Nephron (organoid): ENCODE data around the gene CCR5AS.
"Not testable (repeated sequence)": the region's sequence is repeated elsewhere in the genome, so short reads cannot be mapped to it uniquely, and the experiment has no call there.

Source experiments
- H3K27ac Mint-ChIP-seq, 3 experiments: 2 replicates each; pipeline ENCODE4 v1.8.0; 2020; ENCODE audit warnings: mixed read lengths in 3 of 3, mild to moderate bottlenecking in 2 of 3, moderate library complexity in 1 of 3
- H3K27me3 Mint-ChIP-seq: 2 replicates; pipeline ENCODE4 v1.8.0; 2021; ENCODE audit warnings: low read depth, mild to moderate bottlenecking, moderate library complexity, mixed read lengths
- H3K36me3 Mint-ChIP-seq: 2 replicates; pipeline ENCODE4 v1.8.0; 2020; ENCODE audit warnings: low read depth, mixed read lengths
- H3K4me1 Mint-ChIP-seq: 2 replicates; pipeline ENCODE4 v1.8.0; 2020; ENCODE audit warnings: mixed read lengths
- H3K4me3 Mint-ChIP-seq, 3 experiments: 2 replicates each; pipeline ENCODE4 v1.8.0; 2020; ENCODE audit warnings: mild to moderate bottlenecking in 3 of 3, mixed read lengths in 3 of 3, moderate library complexity in 2 of 3
- H3K9me3 Mint-ChIP-seq: 2 replicates; pipeline ENCODE4 v1.8.0; 2020; ENCODE audit warnings: mixed read lengths
- TF ChIP-seq, protein P1 (sequence below), 3 experiments: fragments of 200-600 bp; sonication (generic); IDR thresholded peaks; one replicate each; pipeline ENCODE4 v1.5.0; 2021; ENCODE audit warnings: antibody characterized with exemption in 3 of 3; ENCODE audit not compliant: unreplicated experiment in 3 of 3

Gene CCR5AS

DNA sequence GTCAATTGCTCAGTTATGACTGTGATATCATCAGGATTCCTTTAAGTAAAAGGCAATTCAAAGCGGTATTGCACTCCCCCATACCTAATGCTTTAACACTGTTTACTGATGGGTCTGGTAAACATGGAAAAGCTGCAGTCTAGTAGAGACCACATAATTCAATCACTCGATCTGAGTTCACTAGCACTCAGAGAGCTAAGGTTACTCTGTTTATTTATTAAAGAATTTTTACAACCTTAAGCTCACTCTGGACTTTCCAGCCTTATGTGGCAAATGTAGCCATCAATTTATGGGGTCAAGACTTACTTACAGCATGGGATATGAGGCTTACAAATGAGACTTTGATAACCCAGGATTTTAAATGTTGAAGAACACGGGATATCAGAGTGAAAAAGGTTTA is 71.3 kb downstream of the CCR5AS start:
- Mint-ChIP-seq H3K4me1 (no peaks in the 10 kb centered on the region), H3K27ac (no peak overlapping the region), H3K4me3 (no peak overlapping the region), H3K36me3 (no peaks in the 10 kb centered on the region), H3K27me3 (peaks cover 19% of the 10 kb centered on the region), H3K9me3 (peaks cover 24% of the 10 kb centered on the region)
- TF ChIP-seq, protein P1, sequence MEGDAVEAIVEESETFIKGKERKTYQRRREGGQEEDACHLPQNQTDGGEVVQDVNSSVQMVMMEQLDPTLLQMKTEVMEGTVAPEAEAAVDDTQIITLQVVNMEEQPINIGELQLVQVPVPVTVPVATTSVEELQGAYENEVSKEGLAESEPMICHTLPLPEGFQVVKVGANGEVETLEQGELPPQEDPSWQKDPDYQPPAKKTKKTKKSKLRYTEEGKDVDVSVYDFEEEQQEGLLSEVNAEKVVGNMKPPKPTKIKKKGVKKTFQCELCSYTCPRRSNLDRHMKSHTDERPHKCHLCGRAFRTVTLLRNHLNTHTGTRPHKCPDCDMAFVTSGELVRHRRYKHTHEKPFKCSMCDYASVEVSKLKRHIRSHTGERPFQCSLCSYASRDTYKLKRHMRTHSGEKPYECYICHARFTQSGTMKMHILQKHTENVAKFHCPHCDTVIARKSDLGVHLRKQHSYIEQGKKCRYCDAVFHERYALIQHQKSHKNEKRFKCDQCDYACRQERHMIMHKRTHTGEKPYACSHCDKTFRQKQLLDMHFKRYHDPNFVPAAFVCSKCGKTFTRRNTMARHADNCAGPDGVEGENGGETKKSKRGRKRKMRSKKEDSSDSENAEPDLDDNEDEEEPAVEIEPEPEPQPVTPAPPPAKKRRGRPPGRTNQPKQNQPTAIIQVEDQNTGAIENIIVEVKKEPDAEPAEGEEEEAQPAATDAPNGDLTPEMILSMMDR (IDR thresholded peaks at IDR 0.05; ENCODE audit: unreplicated experiment in 3 of 3), result no peak

DNA sequence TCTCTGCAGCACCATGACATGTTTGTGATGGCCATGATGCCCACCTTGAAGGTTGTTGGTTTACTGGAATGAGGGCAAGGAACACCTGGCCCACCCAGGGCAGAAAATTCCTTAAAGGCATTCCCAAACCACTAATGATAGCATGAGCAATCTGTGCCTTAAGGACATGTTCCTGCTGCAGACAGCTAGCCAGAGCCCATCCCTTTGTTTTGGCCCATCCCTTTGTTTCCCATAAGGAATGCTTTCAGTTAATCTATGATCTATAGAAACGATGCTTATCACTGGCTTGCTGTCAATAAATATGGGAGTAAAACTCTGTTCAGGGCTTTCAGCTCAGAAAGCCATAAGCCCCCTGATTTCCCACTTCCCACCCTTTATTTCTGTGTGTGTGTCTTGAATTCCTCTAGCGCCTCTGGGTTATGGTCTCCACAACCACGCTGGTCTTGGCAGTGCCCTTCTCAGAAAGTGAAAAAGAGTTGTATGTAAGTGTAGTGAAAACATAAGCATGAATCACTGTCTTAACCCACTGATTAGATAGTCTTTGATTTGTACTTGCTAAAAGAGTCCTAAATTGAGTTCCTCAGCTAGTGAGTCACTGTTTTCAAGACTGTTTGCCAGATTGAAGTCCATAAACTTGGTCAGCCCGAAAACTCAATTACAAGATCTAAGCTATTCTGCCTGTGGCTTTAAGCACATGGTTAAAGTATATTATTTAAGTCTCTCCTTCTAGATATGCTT is 72.0 kb downstream of the CCR5AS start:
- H3K4me1 Mint-ChIP-seq, result no peaks in the 10 kb centered on the region
- TF ChIP-seq, protein P1 (IDR thresholded peaks at IDR 0.05; ENCODE audit: unreplicated experiment in 3 of 3), result no peak
- H3K27me3 Mint-ChIP-seq, result peaks cover 19% of the 10 kb centered on the region
- no peak overlapping the region for H3K4me3 Mint-ChIP-seq
- H3K9me3 Mint-ChIP-seq, result peaks cover 19% of the 10 kb centered on the region
- H3K36me3 Mint-ChIP-seq, result no peaks in the 10 kb centered on the region
- no peak overlapping the region for H3K27ac Mint-ChIP-seq

DNA sequence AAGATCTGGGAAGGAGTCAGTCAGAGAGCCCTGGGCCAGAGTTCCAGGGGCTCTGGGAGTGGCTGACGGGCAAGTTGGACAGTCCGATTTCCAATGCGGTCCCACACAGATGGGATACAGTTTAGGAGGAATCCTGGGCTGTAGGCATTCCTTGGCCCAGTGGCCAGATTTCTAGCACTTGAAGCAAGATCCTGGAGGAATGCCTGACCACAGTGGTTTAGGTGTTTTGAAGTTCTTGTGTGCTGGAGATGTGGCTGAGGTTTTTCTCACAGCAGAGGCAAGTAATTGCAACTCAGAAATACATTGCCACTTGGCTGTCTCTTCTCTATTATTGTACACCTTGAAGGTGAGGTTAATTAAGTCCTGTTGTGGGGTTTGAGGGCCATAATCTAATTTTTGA is 76.2 kb downstream of the CCR5AS start:
- H3K4me1 Mint-ChIP-seq, H3K36me3 Mint-ChIP-seq, H3K9me3 Mint-ChIP-seq, H3K27ac Mint-ChIP-seq, H3K4me3 Mint-ChIP-seq: not testable (repeated sequence)
- H3K27me3 Mint-ChIP-seq, result peaks cover 16% of the 10 kb centered on the region

DNA sequence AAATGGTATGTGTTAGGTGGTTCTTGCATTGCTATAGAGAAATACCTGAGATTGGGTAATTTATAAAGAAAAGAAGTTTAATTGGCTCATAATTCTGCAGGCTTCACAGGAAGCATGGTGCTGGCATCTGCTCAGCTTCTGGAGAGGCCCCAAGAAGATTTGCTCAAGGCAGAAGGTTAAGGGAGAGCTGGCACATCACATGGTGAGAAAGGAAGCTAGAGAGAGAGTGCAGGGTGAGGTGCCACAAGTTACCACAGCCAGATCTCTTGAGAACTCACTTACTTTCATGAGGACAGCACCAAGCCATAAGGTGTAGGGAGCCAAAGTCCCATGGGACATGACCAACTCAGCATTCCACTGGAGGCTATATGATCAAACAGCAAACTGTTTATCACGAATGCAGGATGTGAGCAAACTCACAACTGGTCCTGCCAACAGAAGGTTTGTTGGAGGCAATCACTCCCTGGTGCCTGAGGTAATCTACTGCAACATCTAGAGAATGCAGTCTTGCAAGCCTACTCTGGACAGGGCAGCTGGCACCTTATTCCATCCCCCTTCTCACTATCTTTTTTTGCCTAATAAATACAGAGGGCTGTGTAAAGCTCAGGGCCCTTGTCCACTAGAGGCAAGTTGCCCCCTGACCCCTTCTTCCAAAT is 81.1 kb downstream of the CCR5AS start:
- Mint-ChIP-seq H3K9me3 (no peaks in the 10 kb centered on the region), H3K36me3 (no peaks in the 10 kb centered on the region), H3K4me3 (no peak overlapping the region), H3K27ac (no peak overlapping the region), H3K4me1 (no peaks in the 10 kb centered on the region), H3K27me3 (peaks cover 8% of the 10 kb centered on the region)
- TF ChIP-seq, protein P1 (IDR thresholded peaks at IDR 0.05; ENCODE audit: unreplicated experiment in 3 of 3), result no peak

DNA sequence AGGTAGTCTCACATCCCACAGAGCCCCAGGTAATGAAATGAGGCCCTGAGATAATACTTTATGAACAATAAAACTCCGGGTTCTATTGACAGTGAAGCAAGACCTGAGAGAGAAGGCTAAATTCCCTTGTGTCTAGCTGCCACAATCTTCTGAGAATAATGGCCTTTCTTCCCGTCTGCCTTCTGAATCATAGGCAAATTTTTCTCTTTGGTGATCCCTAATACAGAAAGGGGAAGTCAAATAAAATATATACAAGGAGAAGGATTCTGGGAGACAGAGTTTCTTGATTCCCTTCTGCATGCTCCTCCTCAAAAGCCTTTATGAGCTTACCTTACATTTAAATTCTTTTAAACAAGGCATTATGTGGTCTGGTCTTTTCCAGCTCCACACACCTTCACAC is 82.8 kb downstream of the CCR5AS start:
- Mint-ChIP-seq H3K27ac (no peak overlapping the region), H3K36me3 (no peaks in the 10 kb centered on the region), H3K4me1 (no peaks in the 10 kb centered on the region), H3K27me3 (peaks cover 11% of the 10 kb centered on the region), H3K9me3 (no peaks in the 10 kb centered on the region), H3K4me3 (no peak overlapping the region)
- TF ChIP-seq, protein P1 (IDR thresholded peaks at IDR 0.05; ENCODE audit: unreplicated experiment in 3 of 3), result no peak

DNA sequence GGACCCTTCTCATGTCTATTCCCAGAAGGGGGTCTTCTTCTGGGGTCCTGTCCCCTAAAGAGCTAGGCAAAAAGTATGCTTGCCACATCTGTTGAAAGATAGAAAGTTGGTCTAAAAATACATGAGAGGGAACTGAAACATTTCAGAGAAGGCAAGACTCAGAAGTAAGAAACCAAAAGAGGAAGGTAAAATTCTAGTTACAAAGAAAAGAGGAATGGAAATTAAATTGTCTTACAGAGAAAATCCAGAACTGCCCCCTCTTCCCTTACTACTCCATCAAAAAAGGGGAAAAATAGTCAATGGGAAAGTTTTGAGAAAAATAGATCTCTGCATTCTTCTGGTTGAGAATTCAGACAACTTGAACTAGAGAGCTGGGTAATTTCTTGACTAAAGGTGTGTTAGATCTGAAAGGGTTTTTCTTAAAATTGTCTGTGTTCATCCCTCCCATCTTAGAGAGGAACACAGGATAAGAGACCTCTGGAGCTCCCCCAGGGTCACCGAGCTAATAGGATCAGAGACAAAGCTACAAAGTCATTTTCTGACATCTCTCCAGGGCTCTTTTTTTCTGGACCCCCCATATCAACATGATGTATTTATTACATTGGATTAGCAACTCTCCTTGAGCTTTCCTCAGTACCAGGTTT is 85.3 kb downstream of the CCR5AS start:
- no peak overlapping the region for H3K4me3 Mint-ChIP-seq
- H3K36me3 Mint-ChIP-seq, result no peaks in the 10 kb centered on the region
- H3K9me3 Mint-ChIP-seq, result no peaks in the 10 kb centered on the region
- TF ChIP-seq, protein P1 (IDR thresholded peaks at IDR 0.05; ENCODE audit: unreplicated experiment in 3 of 3), result no peak
- no peak overlapping the region for H3K27ac Mint-ChIP-seq
- H3K4me1 Mint-ChIP-seq, result no peaks in the 10 kb centered on the region
- H3K27me3 Mint-ChIP-seq, result peaks cover 11% of the 10 kb centered on the region
